HEK293 (cell line): ENCODE data around the gene C11orf54.

ENCODE experiments used
- CTCF ChIP-seq: fragments of 450-650 bp; formaldehyde crosslinking; IDR thresholded peaks from 2 replicates; pipeline ENCODE4 v1.5.1; 2016; ENCODE audit warnings: missing biosample characterization, missing genetic modification characterization
- MEIS1 ChIP-seq: sonication (generic); formaldehyde crosslinking; IDR thresholded peaks from 2 replicates; pipeline ENCODE4 v1.8.1; 2022; ENCODE audit warnings: missing genetic modification reagents, mild to moderate bottlenecking, borderline replicate concordance
- OSR2 ChIP-seq: fragments of 450-650 bp; formaldehyde crosslinking; IDR thresholded peaks from 2 replicates; pipeline ENCODE4 v1.5.1; 2016; ENCODE audit warnings: missing biosample characterization, missing genetic modification characterization
- ZBTB44 ChIP-seq: fragments of 450-650 bp; IDR thresholded peaks from 2 replicates; pipeline ENCODE4 v1.5.1; 2018; ENCODE audit warnings: missing biosample characterization, mild to moderate bottlenecking, missing genetic modification characterization
- ZNF274 ChIP-seq, 2 experiments: fragments of 200-500 bp in 1 of 2; fragments of 450-650 bp in 1 of 2; sonication (Bioruptor generic) in 1 of 2; formaldehyde crosslinking in 1 of 2; IDR thresholded peaks; 2 replicates each; pipeline versions ENCODE4 v1.5.1 to v1.6.1; 2014 to 2016; ENCODE audit warnings: borderline replicate concordance in 1 of 2, inconsistent platforms in 1 of 2, low read length in 1 of 2, missing biosample characterization in 1 of 2, missing genetic modification characterization in 1 of 2

- TF ChIP-seq ZNF274 (IDR thresholded peaks at IDR 0.05; ENCODE audit: low read length) (no peak), ZNF274 (tag by site-specific recombination; IDR thresholded peaks at IDR 0.05; ENCODE audit: borderline replicate concordance) (no peak), OSR2 (no peak), ZBTB44 (tag by site-specific recombination) (no peak), MEIS1 (CRISPR knock-in tag) (no peak), CTCF (tag by site-specific recombination) (no peak)
Observed at GRCh38 chr11:93807980-93808379, 66.5 kb downstream of the C11orf54 start.
